Mesendoderm (in vitro differentiated cells): ENCODE data around the gene VIPR2.

Source experiments
- DNase-seq: peaks from one replicate; pipeline ENCODE4 v3.0.0; 2013
- H2AK5ac ChIP-seq: 2 replicates; pipeline ENCODE4 v1.6.1; 2013; ENCODE audit warnings: low read length, inconsistent platforms
- H2BK120ac ChIP-seq: 2 replicates; pipeline ENCODE4 v1.6.1; 2013; ENCODE audit warnings: low read depth, mild to moderate bottlenecking, low read length, moderate library complexity, mixed read lengths
- H2BK15ac ChIP-seq: replicated peaks from 2 replicates; pipeline ENCODE4 v1.6.1; 2013; ENCODE audit warnings: low read depth, mild to moderate bottlenecking, moderate library complexity
- H2BK5ac ChIP-seq: 2 replicates; pipeline ENCODE4 v1.6.1; 2013; ENCODE audit warnings: low read length, inconsistent platforms
- H3K18ac ChIP-seq: 2 replicates; pipeline ENCODE4 v1.6.1; 2013; ENCODE audit warnings: mild to moderate bottlenecking, low read length, mixed read lengths
- H3K23ac ChIP-seq: one replicate; pipeline ENCODE4 v1.6.1; 2013; ENCODE audit warnings: low read length
- H3K27ac ChIP-seq: 2 replicates; pipeline ENCODE4 v1.5.1; 2013; ENCODE audit warnings: low read depth, mild to moderate bottlenecking, inconsistent platforms, low read length, moderate library complexity
- H3K27me3 ChIP-seq: 2 replicates; pipeline ENCODE4 v1.6.1; 2013; ENCODE audit warnings: low read length, control low read depth, mild to moderate bottlenecking, inconsistent platforms; ENCODE audit not compliant: insufficient read depth, poor library complexity
- H3K36me3 ChIP-seq: 2 replicates; pipeline ENCODE4 v1.6.1; 2013; ENCODE audit warnings: low read length, inconsistent platforms; ENCODE audit not compliant: control insufficient read depth, insufficient read depth
- H3K4ac ChIP-seq: one replicate; pipeline ENCODE4 v1.6.1; 2013; ENCODE audit warnings: low read depth, mild to moderate bottlenecking, low read length, moderate library complexity
- H3K4me1 ChIP-seq: 2 replicates; pipeline ENCODE4 v1.6.1; 2013; ENCODE audit warnings: low read depth, low read length, inconsistent platforms; ENCODE audit not compliant: control insufficient read depth
- H3K4me2 ChIP-seq: 2 replicates; pipeline ENCODE4 v1.6.1; 2013; ENCODE audit warnings: low read length
- H3K4me3 ChIP-seq: 2 replicates; pipeline ENCODE4 v1.5.1; 2013; ENCODE audit warnings: mild to moderate bottlenecking, low read length
- H3K56ac ChIP-seq: one replicate; pipeline ENCODE4 v1.6.1; 2013; ENCODE audit warnings: low read length
- H3K79me1 ChIP-seq: 2 replicates; pipeline ENCODE4 v1.6.1; 2013; ENCODE audit warnings: low read length, inconsistent platforms
- H3K79me2 ChIP-seq: 2 replicates; pipeline ENCODE4 v1.6.1; 2013; ENCODE audit warnings: mild to moderate bottlenecking, low read length; ENCODE audit not compliant: control insufficient read depth, insufficient read depth
- H3K9ac ChIP-seq: 2 replicates; pipeline ENCODE4 v1.6.1; 2013; ENCODE audit warnings: low read length, inconsistent platforms
- H4K5ac ChIP-seq: one replicate; pipeline ENCODE4 v1.6.1; 2013; ENCODE audit warnings: low read length
- H4K8ac ChIP-seq: one replicate; pipeline ENCODE4 v1.6.1; 2013; ENCODE audit warnings: low read depth, mild to moderate bottlenecking, control low read depth, low read length, moderate library complexity
- WGBS: extraction: QIAGEN DNeasy Blood & Tissue Kit; methylation state at CpG from one replicate; pipeline ENCODE4 v1.1.7; 2013; ENCODE audit warnings: low lambda C conversion rate, missing lambda C conversion rate; ENCODE audit not compliant: insufficient coverage; ENCODE audit errors: extremely low coverage; 5-methylcytosine and 5-hydroxymethylcytosine counted together

The VIPR2 gene

DNA sequence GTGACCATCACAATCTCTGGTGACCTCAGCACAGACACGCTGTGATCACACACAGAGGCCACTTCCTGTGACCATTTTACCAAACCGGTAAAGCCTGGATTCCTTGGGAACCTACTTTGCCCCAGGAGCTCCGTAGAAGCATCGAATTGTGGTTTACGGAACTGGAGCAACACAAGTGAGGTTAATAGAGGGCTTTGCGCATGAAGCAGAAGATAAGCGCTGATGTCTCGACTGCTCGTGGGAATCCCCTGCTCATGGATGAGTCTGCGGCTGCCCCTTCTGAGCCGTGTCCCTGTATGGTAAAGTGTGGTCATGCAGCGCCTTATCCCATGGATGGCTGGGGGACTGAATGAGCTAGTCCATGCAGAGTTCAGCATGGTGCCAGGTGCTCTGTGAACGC is 53.6 kb downstream of the VIPR2 start:
- H2BK120ac ChIP-seq = no peak overlapping the region
- no peaks in the 10 kb centered on the region for H3K36me3 ChIP-seq
- H3K4me1 ChIP-seq = no peaks in the 10 kb centered on the region
- no peak overlapping the region for H3K4ac ChIP-seq
- H3K9ac ChIP-seq = no peak overlapping the region
- H3K79me2 ChIP-seq = no peaks in the 10 kb centered on the region
- H4K8ac ChIP-seq = no peak overlapping the region
- H3K27ac ChIP-seq = no peak overlapping the region
- no peak overlapping the region for H3K4me3 ChIP-seq
- H3K23ac ChIP-seq = no peak overlapping the region
- H3K18ac ChIP-seq = no peak overlapping the region
- no peaks in the 10 kb centered on the region for H3K27me3 ChIP-seq
- WGBS = no CpG with 5 or more reads among the region's 13 CpGs
- H3K56ac ChIP-seq = no peak overlapping the region
- no peak for DNase-seq
- no peak overlapping the region for H4K5ac ChIP-seq
- H3K4me2 ChIP-seq = no peak overlapping the region
- H3K79me1 ChIP-seq = no peaks in the 10 kb centered on the region
- no peak overlapping the region for H2BK5ac ChIP-seq
- H2BK15ac ChIP-seq = no peak overlapping the region
- no peak overlapping the region for H2AK5ac ChIP-seq

DNA sequence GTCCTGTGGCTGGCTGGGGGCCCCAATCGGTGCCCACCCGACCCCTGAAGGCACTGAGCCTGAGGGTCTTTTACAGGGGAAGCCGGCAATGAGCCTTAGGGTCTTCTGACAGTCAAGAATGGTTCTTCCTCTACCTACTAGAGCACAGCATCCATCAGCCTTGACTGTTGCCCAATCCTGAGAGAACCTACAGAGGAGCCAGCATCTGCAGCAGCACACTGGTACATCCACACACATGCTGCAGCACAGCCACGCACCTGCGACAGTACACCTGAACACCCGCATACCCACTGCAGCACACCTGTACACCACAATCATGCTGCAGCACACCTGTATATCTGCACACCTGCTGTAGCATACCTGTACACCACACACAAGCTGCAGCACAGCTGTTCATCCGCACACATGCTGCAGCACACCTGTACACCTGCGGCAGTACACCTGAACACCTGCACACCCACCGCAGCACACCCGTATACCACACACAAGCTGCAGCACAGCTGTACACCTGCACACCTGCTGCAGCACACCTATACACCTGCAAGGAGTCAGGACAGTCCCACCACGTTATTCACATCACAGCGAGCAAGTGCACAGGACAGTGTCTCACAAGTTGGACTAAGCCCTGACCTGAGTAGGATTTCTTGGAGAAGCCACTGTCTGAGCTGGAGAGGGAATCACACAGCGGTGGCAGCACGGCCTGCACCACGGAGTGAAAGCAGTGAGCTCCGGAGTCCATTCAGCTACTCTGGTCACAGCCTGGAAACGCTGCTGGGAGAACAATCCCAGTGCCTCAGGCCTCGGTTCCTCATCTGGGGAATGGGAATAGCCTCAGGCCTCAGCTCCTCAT is 56.4 kb downstream of the VIPR2 start:
- H3K4me1 ChIP-seq = no peaks in the 10 kb centered on the region
- H2BK120ac ChIP-seq = no peak overlapping the region
- H4K5ac ChIP-seq = no peak overlapping the region
- H3K79me1 ChIP-seq = no peaks in the 10 kb centered on the region
- no peaks in the 10 kb centered on the region for H3K36me3 ChIP-seq
- WGBS = no CpG with 5 or more reads among the region's 18 CpGs
- H3K18ac ChIP-seq = no peak overlapping the region
- peak overlapping the region; percentile 65 for H2BK5ac ChIP-seq
- no peaks in the 10 kb centered on the region for H3K27me3 ChIP-seq
- H3K4me3 ChIP-seq = no peak overlapping the region
- no peak overlapping the region for H4K8ac ChIP-seq
- no peaks in the 10 kb centered on the region for H3K79me2 ChIP-seq
- H3K23ac ChIP-seq = no peak overlapping the region
- no peak overlapping the region for H3K4ac ChIP-seq
- H2BK15ac ChIP-seq = no peak overlapping the region
- no peak for DNase-seq
- H3K56ac ChIP-seq = no peak overlapping the region
- H2AK5ac ChIP-seq = peak overlapping the region; percentile 51
- H3K9ac ChIP-seq = no peak overlapping the region
- no peak overlapping the region for H3K27ac ChIP-seq
- no peak overlapping the region for H3K4me2 ChIP-seq

DNA sequence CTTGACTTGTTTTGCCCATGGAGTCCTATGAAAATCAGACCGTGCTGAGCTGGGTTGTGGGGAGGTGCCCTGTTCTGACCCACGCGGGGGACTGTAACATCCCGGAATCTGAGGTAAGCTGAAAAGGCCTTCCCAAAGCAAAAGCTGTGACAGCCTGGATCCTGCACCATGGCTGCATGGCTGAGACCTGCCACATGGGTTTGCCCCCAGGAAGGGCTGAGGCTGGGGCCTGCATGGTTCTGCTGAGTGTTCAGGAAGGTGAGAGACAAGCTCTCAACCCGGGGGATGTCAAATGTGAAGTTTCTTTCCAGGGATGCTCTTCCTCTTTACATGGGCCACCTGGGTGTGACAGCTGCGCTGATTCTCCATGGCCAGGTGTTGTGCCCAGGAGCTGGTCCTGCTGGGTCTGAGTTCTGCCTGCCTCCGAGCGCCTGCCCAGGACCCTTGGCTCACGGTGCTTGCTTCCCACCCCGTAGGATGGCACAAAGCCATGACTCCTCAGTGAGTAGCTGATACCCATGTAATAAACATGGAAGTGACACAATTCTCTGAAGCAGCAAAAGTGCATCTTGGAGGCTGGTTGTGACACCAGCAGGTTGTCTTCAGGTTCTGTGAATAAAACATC is 58.3 kb downstream of the VIPR2 start:
- H4K5ac ChIP-seq = no peak overlapping the region
- no peak overlapping the region for H2BK15ac ChIP-seq
- no CpG with 5 or more reads among the region's 10 CpGs for WGBS
- H2BK120ac ChIP-seq = no peak overlapping the region
- no peak overlapping the region for H3K18ac ChIP-seq
- no peaks in the 10 kb centered on the region for H3K4me1 ChIP-seq
- H3K9ac ChIP-seq = no peak overlapping the region
- no peak for DNase-seq
- no peaks in the 10 kb centered on the region for H3K27me3 ChIP-seq
- no peak overlapping the region for H4K8ac ChIP-seq
- H3K79me1 ChIP-seq = no peaks in the 10 kb centered on the region
- no peak overlapping the region for H3K4me3 ChIP-seq
- H3K4ac ChIP-seq = no peak overlapping the region
- H3K27ac ChIP-seq = peak overlapping the region; percentile 1
- no peak overlapping the region for H3K23ac ChIP-seq
- H2BK5ac ChIP-seq = no peak overlapping the region
- H3K4me2 ChIP-seq = no peak overlapping the region
- H3K36me3 ChIP-seq = no peaks in the 10 kb centered on the region
- H3K56ac ChIP-seq = no peak overlapping the region
- H2AK5ac ChIP-seq = no peak overlapping the region
- no peaks in the 10 kb centered on the region for H3K79me2 ChIP-seq

DNA sequence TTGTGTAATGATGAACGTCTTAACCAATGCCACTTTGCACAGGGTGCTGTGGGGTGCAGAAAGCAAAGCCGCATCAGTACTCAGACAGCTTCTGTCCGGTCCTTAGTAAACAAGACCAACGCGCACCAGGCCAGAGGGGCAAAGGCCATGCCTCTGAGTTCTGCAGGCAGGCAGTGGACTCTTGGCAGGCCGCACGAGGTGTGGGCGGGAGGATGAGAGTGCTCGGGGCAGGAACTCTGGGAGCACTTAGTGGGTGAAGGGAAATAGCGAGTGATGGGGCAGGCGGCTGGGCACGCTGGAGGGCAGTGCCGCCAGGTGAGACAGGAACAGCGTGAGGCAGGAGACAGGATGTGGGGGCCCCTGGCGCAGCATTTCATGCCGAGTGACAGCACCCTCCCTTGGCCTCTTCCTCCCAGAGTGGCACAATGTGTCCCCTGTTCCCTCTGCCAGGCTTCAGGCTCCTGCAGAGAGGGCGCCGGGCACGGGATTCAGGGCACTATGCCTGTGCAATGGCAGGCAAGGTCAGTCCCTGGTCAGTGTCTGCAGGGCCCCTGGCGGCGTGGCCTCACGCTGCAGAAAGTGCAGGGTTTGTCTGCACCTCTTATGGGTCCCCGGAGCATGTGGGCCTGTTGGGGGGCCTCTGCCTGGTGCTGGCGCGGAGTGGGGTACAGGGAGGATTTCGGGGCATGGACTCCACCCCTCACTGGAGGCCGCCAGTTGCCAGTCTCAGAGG is 60.4 kb downstream of the VIPR2 start:
- H3K27ac ChIP-seq = no peak overlapping the region
- H2AK5ac ChIP-seq = no peak overlapping the region
- H3K9ac ChIP-seq = no peak overlapping the region
- H3K79me2 ChIP-seq = no peaks in the 10 kb centered on the region
- no peak overlapping the region for H2BK120ac ChIP-seq
- H2BK15ac ChIP-seq = no peak overlapping the region
- H3K4ac ChIP-seq = no peak overlapping the region
- WGBS = no CpG with 5 or more reads among the region's 27 CpGs
- H3K56ac ChIP-seq = no peak overlapping the region
- H4K8ac ChIP-seq = no peak overlapping the region
- no peak overlapping the region for H3K4me2 ChIP-seq
- H3K4me3 ChIP-seq = no peak overlapping the region
- no peak overlapping the region for H2BK5ac ChIP-seq
- peak overlapping the region; percentile 45 for H3K23ac ChIP-seq
- no peaks in the 10 kb centered on the region for H3K4me1 ChIP-seq
- no peaks in the 10 kb centered on the region for H3K27me3 ChIP-seq
- DNase-seq = no peak
- H3K36me3 ChIP-seq = no peaks in the 10 kb centered on the region
- no peak overlapping the region for H3K18ac ChIP-seq
- no peaks in the 10 kb centered on the region for H3K79me1 ChIP-seq
- no peak overlapping the region for H4K5ac ChIP-seq

DNA sequence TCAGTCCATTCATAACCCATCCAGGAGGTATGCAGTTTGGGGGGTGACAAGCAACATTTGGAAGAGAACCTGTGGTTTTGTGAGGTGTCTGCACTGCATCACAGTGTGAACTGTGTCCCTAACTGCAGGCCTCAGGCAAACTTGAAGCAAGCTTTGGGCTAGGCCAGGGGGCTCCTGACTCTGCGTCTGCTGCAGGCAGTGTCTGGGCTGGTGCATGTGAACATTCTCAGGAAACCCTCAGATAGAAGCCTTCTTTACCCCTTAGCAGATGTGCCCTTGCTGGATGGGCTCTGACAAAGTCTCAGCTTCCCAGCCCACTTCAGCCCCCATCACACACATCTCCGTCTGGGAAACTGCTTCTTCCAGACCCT is 61.0 kb downstream of the VIPR2 start:
- H4K5ac ChIP-seq = no peak overlapping the region
- H3K18ac ChIP-seq = no peak overlapping the region
- H2BK120ac ChIP-seq = no peak overlapping the region
- no peak overlapping the region for H2BK5ac ChIP-seq
- WGBS = no CpG with 5 or more reads among the region's 2 CpGs
- no peak overlapping the region for H3K56ac ChIP-seq
- H3K36me3 ChIP-seq = no peaks in the 10 kb centered on the region
- no peak overlapping the region for H2BK15ac ChIP-seq
- H3K27ac ChIP-seq = no peak overlapping the region
- H3K79me1 ChIP-seq = no peaks in the 10 kb centered on the region
- no peak overlapping the region for H2AK5ac ChIP-seq
- no peak overlapping the region for H3K4me2 ChIP-seq
- no peaks in the 10 kb centered on the region for H3K79me2 ChIP-seq
- no peaks in the 10 kb centered on the region for H3K4me1 ChIP-seq
- DNase-seq = no peak
- H3K23ac ChIP-seq = peak overlapping the region; percentile 45
- no peak overlapping the region for H3K4ac ChIP-seq
- no peaks in the 10 kb centered on the region for H3K27me3 ChIP-seq
- no peak overlapping the region for H3K9ac ChIP-seq
- H3K4me3 ChIP-seq = no peak overlapping the region
- H4K8ac ChIP-seq = no peak overlapping the region
